HG03457 (cell line): ENCODE data around the gene SMYD3.
A peak's percentile ranks its signal among the peaks of the same experiment; 100 is the strongest.
"Not testable (repeated sequence)": the region's sequence is repeated elsewhere in the genome, so short reads cannot be mapped to it uniquely, and the experiment has no call there.

Experiments
- ATAC-seq: cut with Tn5 transposase; IDR thresholded peaks from one replicate; pipeline ENCODE4 v1.9.1; 2021; ENCODE audit warnings: moderate number of reproducible peaks; ENCODE audit not compliant: unreplicated experiment

The SMYD3 gene

DNA sequence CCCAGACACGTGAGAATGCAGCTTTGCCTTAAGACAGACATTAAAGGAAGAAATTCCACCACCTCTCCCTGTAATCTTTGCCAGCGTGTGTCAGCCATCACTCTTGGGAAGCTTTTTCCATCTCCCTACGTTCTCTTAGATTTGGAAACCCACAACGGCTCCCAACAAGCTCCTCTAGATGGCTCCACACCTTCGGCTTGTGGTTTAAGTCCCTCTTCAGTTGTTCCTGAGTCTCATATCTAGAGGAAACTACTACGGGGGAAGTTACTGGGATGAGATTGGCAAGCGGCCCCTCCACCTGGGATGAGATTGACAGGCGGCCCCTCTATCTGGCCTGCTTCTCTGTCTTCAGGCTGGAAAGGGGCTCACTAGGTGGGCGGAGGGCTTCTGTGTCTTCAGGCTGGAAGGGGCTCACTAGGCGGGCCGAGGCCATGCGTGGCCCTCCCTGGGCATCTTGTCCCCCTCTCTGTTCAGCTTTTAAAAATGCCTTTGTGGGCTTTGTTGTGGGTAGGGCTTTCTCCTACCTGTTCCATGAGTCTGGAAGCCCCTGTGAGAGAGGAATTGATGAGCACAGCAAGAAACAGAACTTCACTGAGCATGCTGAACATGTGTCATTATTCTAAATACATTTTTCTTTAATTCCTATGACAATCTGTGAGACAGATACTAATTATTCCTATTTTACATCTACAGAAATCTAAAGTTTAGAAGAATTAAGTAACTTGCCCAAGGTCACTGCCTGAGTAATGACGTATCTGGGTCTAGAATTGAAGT, 681.8 kb downstream of the SMYD3 start:
- no peak for ATAC-seq

DNA sequence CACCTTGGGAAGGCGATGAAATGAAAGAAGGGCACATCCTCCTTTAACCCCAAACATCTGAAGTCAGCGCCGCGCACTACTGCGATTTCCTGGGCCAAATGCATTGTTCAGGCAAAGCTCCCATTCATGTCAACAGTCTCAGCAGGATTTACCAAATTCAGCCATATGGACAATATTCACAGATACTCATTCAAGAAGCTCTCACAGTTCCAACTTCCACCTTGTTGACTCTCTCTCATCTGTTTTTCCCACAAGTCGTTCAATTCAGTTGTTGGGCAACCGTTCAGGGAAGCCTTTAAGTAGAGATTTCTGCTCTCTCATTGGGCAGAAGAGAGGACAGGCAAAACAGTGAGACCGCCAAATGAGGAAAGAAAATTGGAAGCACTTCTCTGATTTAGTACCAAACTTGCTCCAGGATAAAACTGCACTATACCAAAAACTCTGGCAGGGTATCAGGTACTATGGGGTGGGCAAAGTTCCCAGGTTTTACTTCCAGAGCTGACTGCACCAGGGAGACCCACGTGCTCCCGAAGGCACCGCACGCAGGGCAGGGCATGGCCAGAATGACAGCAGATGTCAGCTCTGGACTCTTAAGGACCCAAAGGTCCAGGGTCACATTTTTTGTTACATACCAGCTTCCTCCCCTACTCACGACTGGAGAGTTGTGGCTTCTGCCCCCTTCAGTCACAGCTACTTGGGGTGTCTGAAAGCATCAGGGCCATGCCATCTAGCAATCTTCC, 683.5 kb downstream of the SMYD3 start:
- no peak for ATAC-seq

DNA sequence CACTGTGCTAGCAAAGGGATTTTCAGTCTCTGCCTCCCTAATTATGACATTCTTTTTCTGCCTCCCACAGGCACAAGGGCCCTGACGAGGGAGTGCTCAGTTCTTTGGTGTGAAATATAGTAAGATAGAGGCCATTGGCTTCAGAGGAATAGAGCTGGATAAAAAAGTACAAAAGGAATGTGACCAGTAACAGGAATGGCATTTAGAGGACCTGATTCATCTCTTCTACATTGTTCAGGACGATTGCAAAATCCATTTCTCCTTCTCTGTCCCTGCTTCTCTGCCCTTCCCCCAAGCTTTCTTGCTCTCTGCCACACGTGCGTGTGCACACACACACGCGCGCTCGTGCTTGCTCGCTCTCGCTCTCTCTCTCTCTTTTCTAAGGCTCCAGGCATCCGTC, 684.1 kb downstream of the SMYD3 start:
- no peak for ATAC-seq

- not testable (repeated sequence) for ATAC-seq
Observed at GRCh38 chr1:245818363-245818762, 688.7 kb downstream of the SMYD3 start.

- not testable (repeated sequence) for ATAC-seq
Observed at GRCh38 chr1:245816496-245816895, 690.6 kb downstream of the SMYD3 start.

DNA sequence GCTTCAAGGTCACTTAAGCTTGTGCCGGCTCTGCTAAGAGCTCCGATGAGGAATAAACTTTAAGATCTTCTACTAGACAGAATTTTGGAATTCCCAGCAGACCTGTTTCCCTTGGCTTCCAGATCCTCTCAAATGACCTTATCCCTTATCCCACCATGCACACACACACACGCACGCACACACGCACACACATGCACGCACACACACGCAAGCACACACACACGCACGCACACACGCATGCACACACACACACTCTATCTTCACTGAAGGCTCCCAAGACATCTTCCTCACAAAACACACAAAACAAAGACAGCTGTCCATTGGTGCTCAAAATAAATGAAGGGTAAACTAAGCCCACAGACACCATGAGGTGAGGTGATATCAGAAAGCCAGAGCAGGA, 692.4 kb downstream of the SMYD3 start:
- no peak for ATAC-seq

DNA sequence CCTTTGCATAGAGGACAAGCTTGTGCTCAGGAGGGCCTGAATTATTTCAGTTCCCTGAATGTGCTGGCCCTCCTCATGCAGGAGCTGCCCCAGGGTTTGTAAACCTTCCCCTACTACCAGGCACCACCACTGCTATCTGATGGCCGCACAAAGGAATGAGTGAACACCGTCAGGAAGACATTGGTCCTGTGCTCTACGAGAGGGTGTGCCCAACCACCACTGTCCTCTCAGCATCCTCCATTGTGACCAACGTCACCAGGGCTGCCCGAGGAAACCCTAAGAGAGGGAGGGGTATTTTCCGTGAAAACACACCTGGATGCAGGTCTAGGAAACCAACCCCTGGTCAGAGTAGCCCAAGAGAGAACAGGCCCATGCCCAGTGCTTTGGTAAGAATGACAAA, 694.8 kb downstream of the SMYD3 start:
- ATAC-seq: no peak

- ATAC-seq: no peak
Observed at GRCh38 chr1:245810789-245811337, 696.2 kb downstream of the SMYD3 start.

- ATAC-seq: no peak
Observed at GRCh38 chr1:245810181-245810769, 696.8 kb downstream of the SMYD3 start.

GRCh38 chr1:245809361-245809760, 697.7 kb downstream of the SMYD3 start:
- ATAC-seq: no peak

- ATAC-seq: no peak
Observed at GRCh38 chr1:245807954-245808719, 698.9 kb downstream of the SMYD3 start.

DNA sequence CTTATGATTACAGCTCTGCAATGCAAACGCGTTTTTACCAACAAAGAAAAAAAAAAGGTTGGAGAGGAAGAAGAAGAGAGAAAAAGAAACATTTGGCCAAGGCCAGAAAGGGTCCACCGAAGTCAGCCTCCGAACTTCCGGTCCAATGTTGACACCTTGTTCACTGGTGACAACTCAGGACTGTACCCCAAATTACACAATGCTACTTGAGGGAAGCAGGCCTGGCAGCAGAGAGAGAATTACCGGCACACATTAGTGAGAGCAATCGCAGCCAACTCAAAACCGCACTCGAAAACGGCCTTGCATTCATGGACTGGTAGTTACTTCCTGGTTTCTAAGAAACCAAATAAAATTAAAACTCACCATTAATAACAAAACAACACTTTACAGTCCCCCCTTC, 699.8 kb downstream of the SMYD3 start:
- ATAC-seq: peak; percentile 70

DNA sequence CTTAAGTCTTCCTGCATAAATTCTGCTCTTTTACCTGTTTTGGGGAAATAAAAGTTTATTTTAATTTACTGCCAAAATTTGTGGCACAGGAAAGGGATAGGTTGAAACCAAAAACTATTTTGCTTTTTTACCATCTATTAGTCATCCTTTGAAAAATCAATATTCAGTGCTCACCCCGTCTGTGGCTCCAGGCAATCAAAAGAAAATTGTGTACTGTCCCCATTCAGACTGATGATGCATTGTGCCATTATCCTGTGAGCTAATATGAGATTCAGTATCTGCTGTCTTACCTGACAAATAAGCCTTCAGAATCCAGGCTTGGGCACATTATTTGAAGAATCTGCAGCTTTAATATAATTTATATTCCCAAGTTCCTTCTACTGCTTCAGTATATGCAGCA, 701.5 kb downstream of the SMYD3 start:
- no peak for ATAC-seq

DNA sequence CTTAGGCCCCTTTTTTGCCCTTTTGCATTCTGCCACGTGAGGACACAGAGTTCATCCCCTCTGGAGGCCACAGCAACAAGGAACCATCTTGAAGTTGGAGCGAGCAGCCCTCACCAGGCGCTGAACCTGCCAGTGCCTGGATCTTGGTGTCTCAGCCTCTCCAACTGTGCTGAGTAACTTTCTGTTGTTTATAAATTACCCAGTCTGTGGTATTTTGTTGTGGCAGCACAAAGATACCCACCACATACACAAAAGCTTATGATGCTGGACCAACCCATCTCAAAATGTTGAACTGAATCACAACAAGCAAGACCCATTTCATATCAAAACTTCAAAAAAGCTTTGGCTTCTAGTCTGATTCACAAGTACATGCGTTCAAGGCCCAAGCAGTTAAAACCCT, 702.4 kb downstream of the SMYD3 start:
- no peak for ATAC-seq

- ATAC-seq: no peak
Observed at GRCh38 chr1:245803666-245804037, 703.4 kb downstream of the SMYD3 start.

DNA sequence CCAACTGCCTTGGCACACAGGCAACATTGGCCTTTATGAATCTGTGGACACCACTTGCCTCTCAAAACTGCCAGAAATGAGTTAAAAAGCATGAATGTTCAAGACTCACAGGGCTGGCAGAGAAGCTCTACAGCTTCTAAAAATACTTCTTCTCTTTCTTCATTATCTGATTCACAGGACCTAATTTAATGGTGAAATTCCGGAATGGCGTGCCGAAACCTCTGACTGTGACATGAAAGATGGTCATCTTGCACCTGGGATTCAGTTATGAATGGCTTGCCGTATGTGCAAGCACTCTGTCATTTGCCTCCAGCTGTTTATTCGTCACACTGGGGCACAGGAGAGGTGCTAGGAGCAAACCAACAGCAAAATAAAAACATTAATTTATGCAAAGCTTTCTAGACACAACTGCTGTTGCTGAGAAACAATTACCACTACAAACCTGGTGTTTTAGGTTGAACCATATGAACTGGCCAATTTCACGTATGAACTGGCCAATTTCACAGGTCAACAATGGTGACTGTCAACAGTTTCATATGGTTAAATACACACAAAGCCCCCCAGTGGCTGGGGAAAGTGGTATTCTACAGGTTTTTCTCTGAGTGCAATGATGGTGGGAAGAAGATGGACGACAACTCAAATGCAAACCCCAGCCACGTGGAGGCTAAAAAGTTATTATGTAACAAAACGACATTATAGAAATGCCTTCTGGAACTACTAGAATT, 704.0 kb downstream of the SMYD3 start:
- ATAC-seq: no peak

GRCh38 chr1:245800901-245801605, 706.0 kb downstream of the SMYD3 start:
- ATAC-seq: no peak

DNA sequence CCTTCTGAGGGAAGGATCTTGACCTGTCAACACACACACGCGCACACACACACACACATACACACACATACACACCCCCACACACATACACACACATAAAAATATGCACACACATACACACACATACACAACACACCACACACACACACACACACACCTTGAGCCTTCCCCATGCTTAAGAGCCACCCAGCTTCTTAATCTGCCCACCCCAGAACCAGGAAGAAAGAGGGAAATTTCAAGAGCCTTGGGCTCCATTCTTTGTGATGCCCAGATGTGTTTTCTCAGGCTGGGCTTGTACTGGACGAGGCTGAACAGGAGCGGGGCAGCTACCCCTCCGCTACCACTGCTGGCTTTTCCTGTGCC, 708.7 kb downstream of the SMYD3 start:
- no peak for ATAC-seq

DNA sequence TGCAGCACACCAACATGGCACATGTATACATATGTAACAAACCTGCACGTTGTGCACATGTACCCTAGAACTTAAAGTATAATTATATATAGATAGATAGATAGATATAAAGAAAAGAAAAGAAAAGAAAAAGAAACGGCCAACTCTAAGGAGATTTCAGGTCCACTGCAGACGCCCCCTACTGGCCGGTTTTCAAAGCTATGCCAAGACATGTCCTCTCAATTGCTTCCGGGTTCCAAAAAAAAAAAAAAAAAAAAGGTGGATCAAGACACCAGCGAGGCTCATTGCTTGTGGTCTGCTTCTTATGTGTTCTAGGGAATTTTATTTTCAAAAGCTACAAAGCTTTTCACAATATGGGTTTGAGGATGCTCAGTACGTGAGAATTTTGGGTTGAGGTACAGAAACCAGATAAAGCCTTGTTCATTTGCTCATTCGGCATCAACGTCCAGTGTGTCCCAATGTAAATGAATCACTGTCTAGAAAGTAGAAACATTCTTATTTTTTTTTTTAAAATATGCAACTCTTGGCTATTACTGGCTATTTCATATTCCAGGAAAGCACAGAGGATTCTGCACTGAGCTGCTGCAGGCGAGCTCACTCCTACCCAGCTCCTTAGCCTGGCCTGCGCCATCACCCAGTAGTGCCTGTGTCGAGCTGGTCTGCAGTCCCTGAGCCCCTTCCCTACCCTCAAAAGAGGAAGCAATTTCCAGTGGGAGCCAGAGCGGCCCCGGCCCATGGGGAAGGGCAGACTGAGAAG, 709.3 kb downstream of the SMYD3 start:
- no peak for ATAC-seq
